Left renal pelvis (tissue), 4 donors: ENCODE results near the gene LAMC3. TPM values are rescaled to one million over a fixed set of nuclear protein-coding genes. Genes with fewer than 3 reads are reported as not detected.

Experiments used
- polyA plus RNA-seq, 4 donors: library from polyadenylated mRNA; unstranded; fragments of 120-200 nt; gene quantifications; one replicate each; pipeline ENCODE4 v1.2.1, GENCODE V29; 2013; ENCODE audit not compliant: insufficient read length in 4 of 4

Gene LAMC3
- polyA plus RNA-seq, 4 donors, result 1.8 to 33.9 (median 23.3) TPM

Other genes with a start within 250 kb of the LAMC3 start
- gene ABL1, start 173.9 kb upstream of the LAMC3 start, polyA plus RNA-seq, result 10 to 100 TPM; 75.7 to 80.6 (median 79.0) TPM
- gene QRFP, start 112.4 kb upstream of the LAMC3 start, polyA plus RNA-seq, result under 1 TPM; 0.37 to 0.61 (median 0.59) TPM
- under 1 TPM in 3 of 4 donors, not detected in 1; 0.19 to 0.43 (median 0.36) TPM for gene FIBCD1, start 69.9 kb upstream of the LAMC3 start, polyA plus RNA-seq
- gene AIF1L, start 87.4 kb downstream of the LAMC3 start, polyA plus RNA-seq, result 100 to 1,000 TPM in 3 of 4 donors, 10 to 100 TPM in 1; 21.4 to 384 (median 370) TPM
- 10 to 100 TPM; 34.3 to 70.6 (median 56.7) TPM for gene NUP214, start 116.4 kb downstream of the LAMC3 start, polyA plus RNA-seq